ENCODE data around the gene PRPF6.

- TF ChIP-seq, protein P1, sequence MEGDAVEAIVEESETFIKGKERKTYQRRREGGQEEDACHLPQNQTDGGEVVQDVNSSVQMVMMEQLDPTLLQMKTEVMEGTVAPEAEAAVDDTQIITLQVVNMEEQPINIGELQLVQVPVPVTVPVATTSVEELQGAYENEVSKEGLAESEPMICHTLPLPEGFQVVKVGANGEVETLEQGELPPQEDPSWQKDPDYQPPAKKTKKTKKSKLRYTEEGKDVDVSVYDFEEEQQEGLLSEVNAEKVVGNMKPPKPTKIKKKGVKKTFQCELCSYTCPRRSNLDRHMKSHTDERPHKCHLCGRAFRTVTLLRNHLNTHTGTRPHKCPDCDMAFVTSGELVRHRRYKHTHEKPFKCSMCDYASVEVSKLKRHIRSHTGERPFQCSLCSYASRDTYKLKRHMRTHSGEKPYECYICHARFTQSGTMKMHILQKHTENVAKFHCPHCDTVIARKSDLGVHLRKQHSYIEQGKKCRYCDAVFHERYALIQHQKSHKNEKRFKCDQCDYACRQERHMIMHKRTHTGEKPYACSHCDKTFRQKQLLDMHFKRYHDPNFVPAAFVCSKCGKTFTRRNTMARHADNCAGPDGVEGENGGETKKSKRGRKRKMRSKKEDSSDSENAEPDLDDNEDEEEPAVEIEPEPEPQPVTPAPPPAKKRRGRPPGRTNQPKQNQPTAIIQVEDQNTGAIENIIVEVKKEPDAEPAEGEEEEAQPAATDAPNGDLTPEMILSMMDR (IDR thresholded peaks at IDR 0.05; ENCODE audit: low read depth, low read length, poor library complexity, severe bottlenecking), result no peak
- no peak for TF ChIP-seq EZH2phosphoT487 (IDR thresholded peaks at IDR 0.05; ENCODE audit: borderline replicate concordance, low read length)
Measured at GRCh38 chr20:63952769-63953168, 28.2 kb upstream of the PRPF6 start.
